GM12878 (cell line): ENCODE measurements around the gene MOCS1.

ENCODE experiments used
- ZNF217 ChIP-seq: fragments of 450-650 bp; IDR thresholded peaks from 2 replicates; pipeline ENCODE4 v1.6.1; 2017; ENCODE audit warnings: antibody characterized with exemption, mild to moderate bottlenecking
- TF ChIP-seq, protein P1 (sequence below), 3 experiments: IDR thresholded peaks in 2 of 3; conservative IDR thresholded peaks in 1 of 3; 2 replicates each; pipeline ENCODE4 v1.5.1; 2011; ENCODE audit warnings: low read depth in 3 of 3, low read length in 3 of 3, mild to moderate bottlenecking in 3 of 3, control low read depth in 2 of 3, moderate library complexity in 2 of 3, inconsistent platforms in 1 of 3, mixed read lengths in 1 of 3; ENCODE audit not compliant: control insufficient read depth in 2 of 3, insufficient read depth in 1 of 3; ENCODE audit errors: extremely low read depth in 1 of 3

- TF ChIP-seq ZNF217, result no peak
- TF ChIP-seq, protein P1, sequence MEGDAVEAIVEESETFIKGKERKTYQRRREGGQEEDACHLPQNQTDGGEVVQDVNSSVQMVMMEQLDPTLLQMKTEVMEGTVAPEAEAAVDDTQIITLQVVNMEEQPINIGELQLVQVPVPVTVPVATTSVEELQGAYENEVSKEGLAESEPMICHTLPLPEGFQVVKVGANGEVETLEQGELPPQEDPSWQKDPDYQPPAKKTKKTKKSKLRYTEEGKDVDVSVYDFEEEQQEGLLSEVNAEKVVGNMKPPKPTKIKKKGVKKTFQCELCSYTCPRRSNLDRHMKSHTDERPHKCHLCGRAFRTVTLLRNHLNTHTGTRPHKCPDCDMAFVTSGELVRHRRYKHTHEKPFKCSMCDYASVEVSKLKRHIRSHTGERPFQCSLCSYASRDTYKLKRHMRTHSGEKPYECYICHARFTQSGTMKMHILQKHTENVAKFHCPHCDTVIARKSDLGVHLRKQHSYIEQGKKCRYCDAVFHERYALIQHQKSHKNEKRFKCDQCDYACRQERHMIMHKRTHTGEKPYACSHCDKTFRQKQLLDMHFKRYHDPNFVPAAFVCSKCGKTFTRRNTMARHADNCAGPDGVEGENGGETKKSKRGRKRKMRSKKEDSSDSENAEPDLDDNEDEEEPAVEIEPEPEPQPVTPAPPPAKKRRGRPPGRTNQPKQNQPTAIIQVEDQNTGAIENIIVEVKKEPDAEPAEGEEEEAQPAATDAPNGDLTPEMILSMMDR (IDR thresholded peaks at IDR 0.05 in 2 of 3, conservative IDR thresholded peaks at IDR 0.05 in 1 of 3; ENCODE audit: control insufficient read depth in 2 of 3, extremely low read depth in 1 of 3, insufficient read depth in 1 of 3, low read depth in 3 of 3, low read length in 3 of 3), result no peak
Observed at GRCh38 chr6:39938773-39939654, 4.8 kb upstream of the MOCS1 start.
